Neural crest cell (in vitro differentiated cells): ENCODE data around the gene IQSEC2. TPM values are rescaled to one million over a fixed set of nuclear protein-coding genes. Genes with fewer than 3 reads are reported as not detected.

Experiments
- DNase-seq: peaks from one replicate; pipeline ENCODE4 v3.0.0; 2021; ENCODE audit warnings: low read depth, mixed read lengths, low spot score
- H3K27ac Mint-ChIP-seq: one replicate; pipeline ENCODE4 v1.8.0; 2021; ENCODE audit warnings: mild to moderate bottlenecking, mixed read lengths; ENCODE audit not compliant: unreplicated experiment
- H3K27me3 Mint-ChIP-seq: 2 replicates; pipeline ENCODE4 v1.8.0; 2021; ENCODE audit warnings: low read depth, mild to moderate bottlenecking, mixed read lengths
- H3K36me3 Mint-ChIP-seq: 2 replicates; pipeline ENCODE4 v1.8.0; 2021; ENCODE audit warnings: low read depth, mild to moderate bottlenecking, mixed read lengths
- H3K4me1 Mint-ChIP-seq: 2 replicates; pipeline ENCODE4 v1.8.0; 2021; ENCODE audit warnings: mixed read lengths
- H3K4me3 Mint-ChIP-seq: one replicate; pipeline ENCODE4 v1.8.0; 2021; ENCODE audit warnings: mild to moderate bottlenecking, mixed read lengths
- H3K9me3 Mint-ChIP-seq: 2 replicates; pipeline ENCODE4 v1.8.0; 2021; ENCODE audit warnings: mixed read lengths
- CTCF ChIP-seq: fragments of 200-600 bp; sonication (generic); conservative IDR thresholded peaks from 2 replicates; pipeline ENCODE4 v1.5.0; 2021; ENCODE audit warnings: antibody characterized with exemption, mild to moderate bottlenecking
- total RNA-seq: library from RNA; stranded (reverse); gene quantifications from 2 replicates; pipeline ENCODE4 v1.2.1, GENCODE V29; 2021

The IQSEC2 gene
- total RNA-seq, 1 donor from 2014 or later, result 1.7 TPM

GRCh38 chrX:53288189-53288588 is 6.8 kb upstream of the IQSEC2 start:
- H3K4me1 Mint-ChIP-seq, result peaks cover 32% of the 10 kb centered on the region
- TF ChIP-seq CTCF, result no peak
- no peak overlapping the region for H3K27ac Mint-ChIP-seq
- no peaks in the 10 kb centered on the region for H3K27me3 Mint-ChIP-seq
- no peaks in the 10 kb centered on the region for H3K36me3 Mint-ChIP-seq
- DNase-seq, result peak; percentile 42
- H3K4me3 Mint-ChIP-seq, result peak overlapping the region; percentile 23
- H3K9me3 Mint-ChIP-seq, result no peaks in the 10 kb centered on the region

GRCh38 chrX:53287493-53288138 is 6.2 kb upstream of the IQSEC2 start:
- Mint-ChIP-seq H3K36me3 (no peaks in the 10 kb centered on the region), H3K27me3 (no peaks in the 10 kb centered on the region)

GRCh38 chrX:53286171-53286570 is 4.8 kb upstream of the IQSEC2 start:
- no peaks in the 10 kb centered on the region for H3K36me3 Mint-ChIP-seq
- peak overlapping the region; percentile 50 for H3K27ac Mint-ChIP-seq
- peaks cover 39% of the 10 kb centered on the region for H3K4me1 Mint-ChIP-seq
- no peaks in the 10 kb centered on the region for H3K27me3 Mint-ChIP-seq
- no peaks in the 10 kb centered on the region for H3K9me3 Mint-ChIP-seq
- TF ChIP-seq CTCF, result no peak
- H3K4me3 Mint-ChIP-seq, result no peak overlapping the region
- no peak for DNase-seq

More at GRCh38 chrX:53287493-53288138, 6.2 kb upstream of the IQSEC2 start:
- Mint-ChIP-seq H3K9me3 (no peaks in the 10 kb centered on the region), H3K4me3 (no peak overlapping the region), H3K4me1 (peaks cover 32% of the 10 kb centered on the region), H3K27ac (no peak overlapping the region)
- no peak for TF ChIP-seq CTCF
- DNase-seq, result no peak

GRCh38 chrX:53285591-53285990 is 4.2 kb upstream of the IQSEC2 start:
- Mint-ChIP-seq H3K9me3 (no peaks in the 10 kb centered on the region), H3K4me3 (no peak overlapping the region), H3K4me1 (peaks cover 39% of the 10 kb centered on the region), H3K27ac (no peak overlapping the region), H3K36me3 (no peaks in the 10 kb centered on the region), H3K27me3 (no peaks in the 10 kb centered on the region)
- DNase-seq, result no peak
- no peak for TF ChIP-seq CTCF

GRCh38 chrX:53284684-53285447 is 3.5 kb upstream of the IQSEC2 start:
- Mint-ChIP-seq H3K36me3 (no peaks in the 10 kb centered on the region), H3K4me3 (no peak overlapping the region), H3K4me1 (peaks cover 39% of the 10 kb centered on the region), H3K27me3 (no peaks in the 10 kb centered on the region), H3K9me3 (no peaks in the 10 kb centered on the region), H3K27ac (peak overlapping the region; percentile 58)
- peak; percentile 59 for DNase-seq
- TF ChIP-seq CTCF, result peak; percentile 69
